PC-9 (cell line): ENCODE results near the gene EED. TPM values are rescaled to one million over a fixed set of nuclear protein-coding genes. Genes with fewer than 3 reads are reported as not detected.

Source experiments
- BruUV-seq: library from RNA; stranded (reverse); fragments of 400-500 nt; replicated peaks from 2 replicates; lab custom pipeline; 2021; lab: Mats Ljungman, UMichigan
- CTCF ChIA-PET: fragments of 300-600 bp; sonication (Branson Sonifier 250); formaldehyde crosslinking; loops from one replicate; lab custom pipeline; 2022; ENCODE audit warnings: antibody characterized with exemption; lab: Charles Lee
- POLR2A ChIA-PET: fragments of 300-600 bp; sonication (Branson Sonifier 250); formaldehyde crosslinking; loops from one replicate; lab custom pipeline; 2022; ENCODE audit warnings: antibody characterized with exemption; ENCODE audit not compliant: unreplicated experiment; lab: Charles Lee
- DNase-seq, 2 experiments: peaks; one replicate each; pipeline versions ENCODE4 v3.0.0 to v3.0.0-alpha.2; 2015 to 2022; ENCODE audit warnings: mixed read lengths in 1 of 2
- H2AFZ ChIP-seq: fragments of 200-600 bp; sonication (generic); 2 replicates; pipeline ENCODE4 v1.8.1; 2017; ENCODE audit warnings: antibody characterized with exemption
- H3F3A ChIP-seq: fragments of 200-600 bp; sonication (generic); 2 replicates; pipeline ENCODE4 v1.8.1; 2017; ENCODE audit warnings: antibody characterized with exemption, mild to moderate bottlenecking, low read depth; ENCODE audit not compliant: insufficient read depth
- H3K27ac ChIP-seq: fragments of 200-600 bp; sonication (generic); 2 replicates; pipeline ENCODE4 v1.6.1; 2016; ENCODE audit warnings: mixed run types
- H3K27me3 ChIP-seq: fragments of 200-600 bp; sonication (generic); 2 replicates; pipeline ENCODE4 v1.6.1; 2016; ENCODE audit warnings: low read depth, mixed run types; ENCODE audit not compliant: insufficient read depth
- H3K36me3 ChIP-seq: fragments of 200-600 bp; sonication (generic); 2 replicates; pipeline ENCODE4 v1.6.1; 2016; ENCODE audit warnings: low read depth, mixed run types
- H3K4me1 ChIP-seq: fragments of 200-600 bp; sonication (generic); replicated peaks from 2 replicates; pipeline ENCODE4 v1.6.1; 2016; ENCODE audit warnings: mixed run types; ENCODE audit not compliant: insufficient read depth
- H3K4me2 ChIP-seq: fragments of 200-600 bp; sonication (generic); 2 replicates; pipeline ENCODE4 v1.6.1; 2017; ENCODE audit warnings: mixed run types
- H3K4me3 ChIP-seq: fragments of 200-600 bp; sonication (generic); 2 replicates; pipeline ENCODE4 v1.6.1; 2016; ENCODE audit warnings: mixed run types
- H3K79me2 ChIP-seq: fragments of 200-600 bp; sonication (generic); 2 replicates; pipeline ENCODE4 v1.6.1; 2017; ENCODE audit warnings: low read depth, mixed run types
- H3K9me2 ChIP-seq: fragments of 200-600 bp; sonication (generic); 2 replicates; pipeline ENCODE4 v1.8.1; 2017; ENCODE audit warnings: mild to moderate bottlenecking; ENCODE audit not compliant: insufficient read depth
- H3K9me3 ChIP-seq: fragments of 200-600 bp; sonication (generic); 2 replicates; pipeline ENCODE4 v1.8.1; 2016; ENCODE audit warnings: low read depth; ENCODE audit not compliant: insufficient read depth
- H4K20me1 ChIP-seq: fragments of 200-600 bp; sonication (generic); 2 replicates; pipeline ENCODE4 v1.8.1; 2017; ENCODE audit not compliant: insufficient read depth
- CTCF ChIP-seq: fragments of 200-600 bp; sonication (generic); conservative IDR thresholded peaks from 2 replicates; pipeline ENCODE4 v1.6.1; 2017; ENCODE audit warnings: mixed run types, antibody characterized with exemption, mild to moderate bottlenecking, moderate library complexity
- EZH2 ChIP-seq: fragments of 200-600 bp; sonication (generic); IDR thresholded peaks from 2 replicates; pipeline ENCODE4 v1.8.0; 2017; ENCODE audit warnings: antibody characterized with exemption, low read depth
- intact Hi-C: fragments of 100-400 bp; cut with micrococcal nuclease; formaldehyde crosslinking; loops from one replicate; pipeline ENCODE4 v1.10.0; 2022; ENCODE audit not compliant: unreplicated experiment
- total RNA-seq: library from RNA; stranded (reverse); gene quantifications from 2 replicates; pipeline ENCODE4 v1.2.3, GENCODE V29; 2021

Gene EED
- total RNA-seq, 1 experiment from 2014 or later: 37.4 TPM

- intact Hi-C loops: no loop called here
- H3K27ac ChIP-seq: no peak overlapping the region
- H2AFZ ChIP-seq: no peak overlapping the region
- BruUV-seq: no TSS peak
- POLR2A ChIA-PET: no interaction called here
- no peaks in the 10 kb centered on the region for H3K9me2 ChIP-seq
- no peak for TF ChIP-seq EZH2
- TF ChIP-seq CTCF: no peak
- H3K4me2 ChIP-seq: no peak overlapping the region
- 0 out of 2 replicates have a peak, but pooled peaks cover 5% of the 10 kb centered on the region for H3K4me1 ChIP-seq
- H3F3A ChIP-seq: no peaks in the 10 kb centered on the region
- H3K9me3 ChIP-seq: no peaks in the 10 kb centered on the region
- H3K36me3 ChIP-seq: no peaks in the 10 kb centered on the region
- H3K4me3 ChIP-seq: no peak overlapping the region
- H4K20me1 ChIP-seq: no peaks in the 10 kb centered on the region
- CTCF ChIA-PET: interaction anchor here (1.0 kb wide), 1 partner anchor 14 kb away, joined by 19 read pairs; no protein-coding TSS in a partner anchor
- DNase-seq: no peak
- no peaks in the 10 kb centered on the region for H3K27me3 ChIP-seq
- H3K79me2 ChIP-seq: no peaks in the 10 kb centered on the region
These were observed 37.1 kb upstream of the EED start for GRCh38 chr11:86207413-86207812.

GRCh38 chr11:86208572-86208971, 36.0 kb upstream of the EED start:
- no peaks in the 10 kb centered on the region for H3K9me2 ChIP-seq
- ChIA-PET POLR2A (interaction anchor here (0.6 to 0.7 kb wide), 3 partner anchors 10 to 229 kb away, joined by 4 to 15 read pairs (median 4); no protein-coding TSS in a partner anchor), CTCF (interaction anchor here (0.6 kb wide), 1 partner anchor 15 kb away, joined by 6 read pairs; no protein-coding TSS in a partner anchor)
- H3K27ac ChIP-seq: no peak overlapping the region
- no peak overlapping the region for H2AFZ ChIP-seq
- H3K4me2 ChIP-seq: no peak overlapping the region
- no peak overlapping the region for H3K4me3 ChIP-seq
- intact Hi-C loops: no loop called here
- no peaks in the 10 kb centered on the region for H3K79me2 ChIP-seq
- no peaks in the 10 kb centered on the region for H3K9me3 ChIP-seq
- TF ChIP-seq CTCF (no peak), EZH2 (no peak)
- no peak for DNase-seq
- 0 out of 2 replicates have a peak, but pooled peaks cover 5% of the 10 kb centered on the region for H3K4me1 ChIP-seq
- H4K20me1 ChIP-seq: no peaks in the 10 kb centered on the region
- no peaks in the 10 kb centered on the region for H3K27me3 ChIP-seq
- no peaks in the 10 kb centered on the region for H3F3A ChIP-seq
- no TSS peak for BruUV-seq
- no peaks in the 10 kb centered on the region for H3K36me3 ChIP-seq

- intact Hi-C loops: loop anchor here (10.0 kb wide), 1 partner anchor 355 kb away; the partner anchor contains the start of gene CCDC83
- no peak overlapping the region for H3K27ac ChIP-seq
- H3K27me3 ChIP-seq: no peaks in the 10 kb centered on the region
- DNase-seq: no peak
- H3K79me2 ChIP-seq: no peaks in the 10 kb centered on the region
- no peak overlapping the region for H3K4me3 ChIP-seq
- no peak overlapping the region for H3K4me2 ChIP-seq
- H2AFZ ChIP-seq: no peak overlapping the region
- H4K20me1 ChIP-seq: no peaks in the 10 kb centered on the region
- no peaks in the 10 kb centered on the region for H3K9me2 ChIP-seq
- H3K9me3 ChIP-seq: no peaks in the 10 kb centered on the region
- H3K4me1 ChIP-seq: 0 out of 2 replicates have a peak, but pooled peaks cover 11% of the 10 kb centered on the region
- TF ChIP-seq CTCF (no peak), EZH2 (no peak)
- BruUV-seq: no TSS peak
- ChIA-PET CTCF (no interaction called here), POLR2A (no interaction called here)
- H3K36me3 ChIP-seq: no peaks in the 10 kb centered on the region
- no peaks in the 10 kb centered on the region for H3F3A ChIP-seq
These were observed 34.5 kb upstream of the EED start for GRCh38 chr11:86209806-86210657.
